ENCODE measurements around the gene PARD6B. TPM values are rescaled to one million over a fixed set of nuclear protein-coding genes. Genes with fewer than 3 reads are reported as not detected.
"Not testable (repeated sequence)": the region's sequence is repeated elsewhere in the genome, so short reads cannot be mapped to it uniquely, and the experiment has no call there.

PARD6B gene
- total and polyA plus RNA-seq, 2 experiments from 2014 or later: 14.6 to 41.0 TPM

DNA sequence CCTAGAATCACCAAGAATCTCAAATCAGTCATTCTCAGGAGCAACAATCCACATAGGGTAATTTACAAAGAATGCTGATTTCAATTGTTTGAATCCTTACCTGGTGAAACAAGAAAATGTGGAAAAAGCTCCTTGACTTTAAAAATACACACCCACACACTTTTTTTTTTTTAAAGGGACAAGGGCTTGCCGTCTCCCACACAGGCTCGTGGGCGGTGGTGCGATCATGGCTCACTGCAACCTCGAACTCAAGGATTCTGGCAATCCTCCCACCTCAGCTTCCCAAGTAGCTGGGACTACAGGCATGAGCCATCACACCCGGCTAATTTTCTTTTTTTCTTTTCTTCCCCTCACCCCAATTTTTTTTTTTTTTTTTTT is 30.7 kb downstream of the PARD6B start:
- peak overlapping the region; percentile 49 for H3K4me2 ChIP-seq
- WGBS (ENCODE audit: low lambda C conversion rate, missing lambda C conversion rate): 51% methylated on average over 6 of the region's 6 CpGs
- H3K27ac ChIP-seq: peak overlapping the region; percentile 93
- no peaks in the 10 kb centered on the region for H3K9me2 ChIP-seq (replicated peaks; ENCODE audit: insufficient read depth)
- peak; percentile 35 for DNase-seq (ENCODE audit: low spot score)
- H3K9me3 ChIP-seq (ENCODE audit: low read depth): no peaks in the 10 kb centered on the region
- no peaks in the 10 kb centered on the region for H3K27me3 ChIP-seq
- no peaks in the 10 kb centered on the region for H3K36me3 ChIP-seq (replicated peaks; ENCODE audit: insufficient read depth, low read depth)
- TF ChIP-seq EZH2 (IDR thresholded peaks at IDR 0.05; ENCODE audit: borderline replicate concordance) (no peak), EZH2phosphoT487 (IDR thresholded peaks at IDR 0.05; ENCODE audit: low read depth, severe bottlenecking, unreplicated experiment) (no peak)
- TF ChIP-seq, protein P1, sequence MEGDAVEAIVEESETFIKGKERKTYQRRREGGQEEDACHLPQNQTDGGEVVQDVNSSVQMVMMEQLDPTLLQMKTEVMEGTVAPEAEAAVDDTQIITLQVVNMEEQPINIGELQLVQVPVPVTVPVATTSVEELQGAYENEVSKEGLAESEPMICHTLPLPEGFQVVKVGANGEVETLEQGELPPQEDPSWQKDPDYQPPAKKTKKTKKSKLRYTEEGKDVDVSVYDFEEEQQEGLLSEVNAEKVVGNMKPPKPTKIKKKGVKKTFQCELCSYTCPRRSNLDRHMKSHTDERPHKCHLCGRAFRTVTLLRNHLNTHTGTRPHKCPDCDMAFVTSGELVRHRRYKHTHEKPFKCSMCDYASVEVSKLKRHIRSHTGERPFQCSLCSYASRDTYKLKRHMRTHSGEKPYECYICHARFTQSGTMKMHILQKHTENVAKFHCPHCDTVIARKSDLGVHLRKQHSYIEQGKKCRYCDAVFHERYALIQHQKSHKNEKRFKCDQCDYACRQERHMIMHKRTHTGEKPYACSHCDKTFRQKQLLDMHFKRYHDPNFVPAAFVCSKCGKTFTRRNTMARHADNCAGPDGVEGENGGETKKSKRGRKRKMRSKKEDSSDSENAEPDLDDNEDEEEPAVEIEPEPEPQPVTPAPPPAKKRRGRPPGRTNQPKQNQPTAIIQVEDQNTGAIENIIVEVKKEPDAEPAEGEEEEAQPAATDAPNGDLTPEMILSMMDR (IDR thresholded peaks at IDR 0.05; ENCODE audit: poor library complexity): no peak
- no peaks in the 10 kb centered on the region for H3K79me2 ChIP-seq
- no peak overlapping the region for H2AFZ ChIP-seq
- no peak overlapping the region for H3K4me3 ChIP-seq
- peaks cover 32% of the 10 kb centered on the region for H3K4me1 ChIP-seq (ENCODE audit: insufficient read depth)
- H4K20me1 ChIP-seq (ENCODE audit: insufficient read depth, poor library complexity, severe bottlenecking): no peaks in the 10 kb centered on the region

DNA sequence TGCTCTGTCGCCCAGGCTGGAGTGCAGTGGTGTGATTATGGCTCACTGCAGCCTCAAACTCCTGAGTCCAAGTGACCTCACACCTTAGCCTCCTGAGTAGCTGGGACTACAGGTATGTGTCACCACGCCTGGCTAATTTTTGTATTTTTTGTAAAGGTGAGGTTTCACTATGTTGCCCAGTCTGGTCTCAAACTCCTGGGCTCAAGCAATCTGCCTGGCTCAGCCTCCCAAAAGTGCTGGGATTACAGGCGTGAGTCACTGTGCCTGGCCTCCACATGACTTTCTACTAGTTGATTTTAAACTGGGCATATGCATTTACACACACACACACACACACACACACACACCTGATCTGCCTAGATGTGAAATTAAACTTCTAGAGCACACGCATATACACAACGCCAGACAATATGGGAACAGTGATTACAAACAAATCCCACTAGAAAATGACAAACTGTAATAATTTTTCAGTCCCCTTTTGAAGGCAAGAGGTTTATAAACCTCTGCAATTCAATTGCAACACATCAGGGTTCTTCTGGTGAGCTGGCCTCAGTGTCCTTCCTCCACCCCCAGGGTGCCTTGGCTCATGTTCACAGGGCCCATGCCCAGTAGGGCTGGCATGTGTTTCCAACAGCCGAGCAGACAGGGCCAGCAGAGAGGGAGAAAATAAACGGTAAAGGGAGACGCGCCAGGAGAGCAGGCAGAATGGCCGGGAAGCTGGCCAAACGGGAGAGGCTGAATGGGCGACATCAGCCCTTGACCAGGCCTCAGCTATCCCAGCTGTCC is 31.2 kb downstream of the PARD6B start:
- Histone ChIP-seq H3K9me3 (ENCODE audit: low read depth) (no peaks in the 10 kb centered on the region), H2AFZ (no peak overlapping the region), H3K4me1 (ENCODE audit: insufficient read depth) (peaks cover 35% of the 10 kb centered on the region), H3K79me2 (no peaks in the 10 kb centered on the region), H3K9me2 (replicated peaks; ENCODE audit: insufficient read depth) (no peaks in the 10 kb centered on the region), H3K36me3 (replicated peaks; ENCODE audit: insufficient read depth, low read depth) (no peaks in the 10 kb centered on the region), H4K20me1 (ENCODE audit: insufficient read depth, poor library complexity, severe bottlenecking) (no peaks in the 10 kb centered on the region), H3K27me3 (no peaks in the 10 kb centered on the region), H3K4me2 (peak overlapping the region; percentile 49), H3K27ac (peak overlapping the region; percentile 93), H3K4me3 (no peak overlapping the region)
- TF ChIP-seq, protein P1 (IDR thresholded peaks at IDR 0.05; ENCODE audit: poor library complexity): no peak
- TF ChIP-seq EZH2 (IDR thresholded peaks at IDR 0.05; ENCODE audit: borderline replicate concordance) (no peak), EZH2phosphoT487 (IDR thresholded peaks at IDR 0.05; ENCODE audit: low read depth, severe bottlenecking, unreplicated experiment) (no peak)
- 49% methylated on average over 12 of the region's 12 CpGs for WGBS (ENCODE audit: low lambda C conversion rate, missing lambda C conversion rate)
- DNase-seq (ENCODE audit: low spot score): peak; percentile 33

DNA sequence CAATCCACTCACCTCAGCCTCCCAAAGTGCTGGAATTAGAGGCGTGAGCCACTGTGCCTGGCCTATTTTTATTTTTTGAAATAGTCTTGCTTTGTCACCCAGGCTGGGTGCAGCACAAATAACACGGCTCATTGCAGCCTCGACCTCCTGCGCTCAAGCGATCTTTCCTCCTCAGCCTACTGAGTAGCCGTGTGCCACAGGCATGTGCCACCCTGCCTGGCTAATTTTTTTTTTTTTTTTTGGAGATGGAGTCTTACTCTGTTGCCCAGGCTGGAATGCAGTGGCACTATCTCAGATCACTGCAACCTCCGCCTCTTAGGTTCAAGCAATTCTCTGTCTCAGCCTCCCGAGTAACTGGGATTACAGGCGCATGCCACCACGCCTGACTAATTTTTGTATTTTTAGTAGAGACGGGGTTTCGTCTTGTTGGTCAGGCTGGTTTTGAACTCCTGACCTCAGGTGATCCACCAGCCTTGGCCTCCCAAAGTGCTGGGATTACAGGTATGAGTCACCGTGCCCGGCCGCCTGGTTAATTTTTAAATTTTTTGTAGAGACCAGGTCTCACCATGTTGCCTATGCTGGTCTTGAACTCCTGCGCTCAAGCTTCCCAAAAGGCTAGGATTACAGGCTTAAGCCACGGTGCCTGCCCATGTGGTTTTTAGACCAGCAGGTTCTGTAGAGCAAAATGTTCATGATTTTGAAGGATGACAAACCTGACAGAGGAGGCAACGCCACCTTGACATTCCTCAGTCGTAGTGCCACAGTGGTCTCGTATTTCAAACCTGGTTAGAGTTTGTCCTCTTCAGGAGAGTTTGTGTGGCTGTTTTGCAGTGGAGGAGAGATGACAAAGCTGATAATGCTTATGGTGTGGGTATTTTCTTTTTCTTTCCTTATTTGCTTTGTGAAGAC is 32.4 kb downstream of the PARD6B start:
- WGBS (ENCODE audit: low lambda C conversion rate, missing lambda C conversion rate): 69% methylated on average over 20 of the region's 20 CpGs
- H3K36me3 ChIP-seq (replicated peaks; ENCODE audit: insufficient read depth, low read depth): not testable (repeated sequence)

DNA sequence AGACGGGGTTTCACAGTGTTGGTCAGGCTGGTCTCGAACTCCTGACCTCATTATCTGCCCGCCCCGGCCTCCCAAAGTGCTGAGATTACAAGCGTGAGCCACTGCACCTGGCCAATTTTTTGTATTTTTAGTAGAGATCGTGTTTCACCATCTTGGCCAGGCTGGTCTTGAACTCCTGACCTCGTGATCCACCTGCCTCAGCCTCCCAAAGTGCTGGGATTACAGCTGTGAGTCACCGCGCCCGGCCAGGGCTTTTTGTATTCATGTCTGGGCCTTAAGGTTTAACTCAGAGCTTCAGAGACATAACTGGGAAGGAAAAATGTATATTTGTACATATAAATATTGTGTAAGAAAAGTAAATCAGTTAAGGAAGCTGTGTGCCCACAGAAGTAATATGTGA is 33.9 kb downstream of the PARD6B start:
- H3K27ac ChIP-seq; H3K9me3 ChIP-seq (ENCODE audit: low read depth); H3K79me2 ChIP-seq; H3K4me3 ChIP-seq; DNase-seq (ENCODE audit: low spot score); H3K9me2 ChIP-seq (replicated peaks; ENCODE audit: insufficient read depth); H4K20me1 ChIP-seq (ENCODE audit: insufficient read depth, poor library complexity, severe bottlenecking); H3K27me3 ChIP-seq; H3K4me2 ChIP-seq; H3K36me3 ChIP-seq (replicated peaks; ENCODE audit: insufficient read depth, low read depth); H2AFZ ChIP-seq: not testable (repeated sequence)
- peaks cover 35% of the 10 kb centered on the region for H3K4me1 ChIP-seq (ENCODE audit: insufficient read depth)
- 74% methylated on average over 10 of the region's 10 CpGs for WGBS (ENCODE audit: low lambda C conversion rate, missing lambda C conversion rate)

More for the DNA sequence above, 32.4 kb downstream of the PARD6B start:
- H3K9me3 ChIP-seq (ENCODE audit: low read depth); H2AFZ ChIP-seq; H3K27me3 ChIP-seq; H3K9me2 ChIP-seq (replicated peaks; ENCODE audit: insufficient read depth); H4K20me1 ChIP-seq (ENCODE audit: insufficient read depth, poor library complexity, severe bottlenecking); DNase-seq (ENCODE audit: low spot score); H3K4me3 ChIP-seq; H3K79me2 ChIP-seq: not testable (repeated sequence)
- H3K27ac ChIP-seq: peak overlapping the region; percentile 93
- peaks cover 35% of the 10 kb centered on the region for H3K4me1 ChIP-seq (ENCODE audit: insufficient read depth)
- peak overlapping the region; percentile 1 for H3K4me2 ChIP-seq
